Fibroblast of lung (primary cell): ENCODE results near the gene PLA2G5.

Source experiments
- EZH2 ChIP-seq: IDR thresholded peaks from 2 replicates; pipeline ENCODE4 v1.5.1; 2012; ENCODE audit warnings: low read length, control low read depth, mild to moderate bottlenecking; ENCODE audit errors: missing control alignments
- TF ChIP-seq, protein P1 (sequence below), 2 donors: IDR thresholded peaks in 1 of 2; conservative IDR thresholded peaks in 1 of 2; 1 replicate in 1 of 2; 2 replicates in 1 of 2; pipeline ENCODE4 v1.5.1; 2011 to 2012; ENCODE audit warnings: low read length in 2 of 2, control low read depth in 1 of 2, inconsistent platforms in 1 of 2, low read depth in 1 of 2, mild to moderate bottlenecking in 1 of 2

DNA sequence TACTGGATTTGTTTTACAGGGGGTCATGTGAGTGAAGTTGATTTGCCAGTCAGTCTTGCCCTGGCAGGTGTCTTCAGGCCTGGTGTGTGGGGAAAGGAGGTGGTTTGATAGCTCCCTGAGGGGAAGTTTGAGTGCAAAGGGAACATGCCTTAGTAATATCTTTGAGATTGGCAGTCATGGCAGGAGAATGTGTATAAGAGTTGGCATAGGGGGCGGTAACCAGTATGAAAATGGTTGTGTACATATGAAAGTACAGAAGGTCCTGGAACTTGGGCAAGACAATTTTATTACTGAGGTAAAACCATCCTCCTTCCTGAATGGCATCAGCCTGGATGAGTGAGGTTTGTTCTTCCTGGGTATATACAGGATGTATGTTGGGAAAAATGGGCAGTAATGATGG, 37.6 kb upstream of the PLA2G5 start:
- TF ChIP-seq, protein P1, sequence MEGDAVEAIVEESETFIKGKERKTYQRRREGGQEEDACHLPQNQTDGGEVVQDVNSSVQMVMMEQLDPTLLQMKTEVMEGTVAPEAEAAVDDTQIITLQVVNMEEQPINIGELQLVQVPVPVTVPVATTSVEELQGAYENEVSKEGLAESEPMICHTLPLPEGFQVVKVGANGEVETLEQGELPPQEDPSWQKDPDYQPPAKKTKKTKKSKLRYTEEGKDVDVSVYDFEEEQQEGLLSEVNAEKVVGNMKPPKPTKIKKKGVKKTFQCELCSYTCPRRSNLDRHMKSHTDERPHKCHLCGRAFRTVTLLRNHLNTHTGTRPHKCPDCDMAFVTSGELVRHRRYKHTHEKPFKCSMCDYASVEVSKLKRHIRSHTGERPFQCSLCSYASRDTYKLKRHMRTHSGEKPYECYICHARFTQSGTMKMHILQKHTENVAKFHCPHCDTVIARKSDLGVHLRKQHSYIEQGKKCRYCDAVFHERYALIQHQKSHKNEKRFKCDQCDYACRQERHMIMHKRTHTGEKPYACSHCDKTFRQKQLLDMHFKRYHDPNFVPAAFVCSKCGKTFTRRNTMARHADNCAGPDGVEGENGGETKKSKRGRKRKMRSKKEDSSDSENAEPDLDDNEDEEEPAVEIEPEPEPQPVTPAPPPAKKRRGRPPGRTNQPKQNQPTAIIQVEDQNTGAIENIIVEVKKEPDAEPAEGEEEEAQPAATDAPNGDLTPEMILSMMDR (conservative IDR thresholded peaks at IDR 0.05 in 1 of 2, IDR thresholded peaks at IDR 0.05 in 1 of 2; ENCODE audit: low read depth in 1 of 2, low read length in 2 of 2): no peak
- no peak for TF ChIP-seq EZH2
